Rectal smooth muscle tissue (tissue), 1 donor: ENCODE results near the gene AGBL4.

Source experiments
- H3K27ac ChIP-seq: one replicate; pipeline ENCODE4 v1.7.0; 2013; ENCODE audit warnings: low read depth, low read length, inconsistent platforms
- H3K27me3 ChIP-seq: one replicate; pipeline ENCODE4 v1.7.0; 2013; ENCODE audit warnings: low read length; ENCODE audit not compliant: control insufficient read depth, insufficient read depth
- H3K36me3 ChIP-seq: one replicate; pipeline ENCODE4 v1.7.0; 2013; ENCODE audit warnings: low read length; ENCODE audit not compliant: control insufficient read depth, insufficient read depth
- H3K4me1 ChIP-seq: one replicate; pipeline ENCODE4 v1.7.0; 2013; ENCODE audit warnings: low read length; ENCODE audit not compliant: control insufficient read depth, insufficient read depth
- H3K4me3 ChIP-seq: one replicate; pipeline ENCODE4 v1.7.0; 2013; ENCODE audit warnings: low read length
- H3K9ac ChIP-seq: one replicate; pipeline ENCODE4 v1.7.0; 2013; ENCODE audit warnings: low read length

Gene AGBL4

GRCh38 chr1:49252917-49253316 is 770.8 kb downstream of the AGBL4 start:
- Histone ChIP-seq H3K4me3 (no peak overlapping the region), H3K4me1 (no peaks in the 10 kb centered on the region), H3K27ac (no peak overlapping the region), H3K9ac (no peak overlapping the region), H3K36me3 (no peaks in the 10 kb centered on the region), H3K27me3 (no peaks in the 10 kb centered on the region)

GRCh38 chr1:49251019-49251784 is 772.6 kb downstream of the AGBL4 start:
- Histone ChIP-seq H3K9ac (no peak overlapping the region), H3K36me3 (no peaks in the 10 kb centered on the region), H3K27ac (no peak overlapping the region), H3K27me3 (no peaks in the 10 kb centered on the region), H3K4me1 (no peaks in the 10 kb centered on the region), H3K4me3 (no peak overlapping the region)

- Histone ChIP-seq H3K4me1 (no peaks in the 10 kb centered on the region), H3K27me3 (no peaks in the 10 kb centered on the region), H3K4me3 (no peak overlapping the region), H3K9ac (no peak overlapping the region), H3K36me3 (no peaks in the 10 kb centered on the region), H3K27ac (no peak overlapping the region)
Observed at GRCh38 chr1:49240709-49241221, 783.0 kb downstream of the AGBL4 start.

DNA sequence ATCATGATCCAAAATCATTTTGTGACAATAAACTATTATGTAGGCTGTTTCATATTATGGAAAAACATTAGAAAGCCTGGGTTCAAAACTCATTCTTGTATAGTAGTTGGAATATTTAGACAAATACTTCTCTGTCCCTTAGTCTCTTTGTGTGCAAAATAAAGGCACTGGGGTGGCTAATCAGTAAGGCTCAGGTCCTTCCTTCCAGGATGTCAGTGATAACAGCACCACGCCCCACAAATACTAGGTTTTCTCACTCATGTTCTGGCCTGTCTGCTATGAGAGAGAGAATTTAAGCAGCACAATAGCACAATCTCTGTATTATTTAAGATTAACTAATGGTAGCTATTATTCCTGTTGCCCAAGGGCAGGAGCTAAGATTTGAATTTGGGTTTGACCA is 788.8 kb downstream of the AGBL4 start:
- Histone ChIP-seq H3K9ac (no peak overlapping the region), H3K4me1 (no peaks in the 10 kb centered on the region), H3K4me3 (no peak overlapping the region), H3K36me3 (no peaks in the 10 kb centered on the region), H3K27ac (no peak overlapping the region), H3K27me3 (no peaks in the 10 kb centered on the region)

GRCh38 chr1:49229555-49229954 is 794.2 kb downstream of the AGBL4 start:
- Histone ChIP-seq H3K9ac (no peak overlapping the region), H3K27ac (no peak overlapping the region), H3K4me1 (no peaks in the 10 kb centered on the region), H3K36me3 (no peaks in the 10 kb centered on the region), H3K27me3 (no peaks in the 10 kb centered on the region), H3K4me3 (no peak overlapping the region)

DNA sequence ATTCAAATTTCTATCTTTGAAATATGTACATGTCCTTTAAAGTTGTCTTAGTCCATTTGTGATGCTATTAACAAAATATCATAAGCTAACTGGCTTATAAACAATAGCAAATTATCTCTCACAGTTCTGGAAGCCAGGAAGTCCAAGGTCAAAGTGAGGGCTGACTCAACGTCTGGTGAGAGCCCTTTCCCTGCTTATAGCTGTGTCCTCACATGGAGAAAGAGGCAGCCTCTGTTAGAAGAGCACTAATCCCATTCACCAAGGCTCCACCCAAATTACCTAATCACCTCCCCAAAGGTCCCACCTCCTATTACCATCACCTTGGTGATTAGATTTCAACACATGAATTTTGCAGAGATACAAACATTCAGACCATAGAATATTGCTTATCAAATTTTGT is 797.0 kb downstream of the AGBL4 start:
- H3K9ac ChIP-seq, result no peak overlapping the region
- H3K27me3 ChIP-seq, result no peaks in the 10 kb centered on the region
- no peaks in the 10 kb centered on the region for H3K4me1 ChIP-seq
- no peak overlapping the region for H3K4me3 ChIP-seq
- H3K27ac ChIP-seq, result no peak overlapping the region
- H3K36me3 ChIP-seq, result no peaks in the 10 kb centered on the region

GRCh38 chr1:49225464-49225863 is 798.3 kb downstream of the AGBL4 start:
- Histone ChIP-seq H3K27me3 (no peaks in the 10 kb centered on the region), H3K27ac (no peak overlapping the region), H3K9ac (no peak overlapping the region), H3K36me3 (no peaks in the 10 kb centered on the region), H3K4me3 (no peak overlapping the region), H3K4me1 (no peaks in the 10 kb centered on the region)

- no peaks in the 10 kb centered on the region for H3K27me3 ChIP-seq
- H3K27ac ChIP-seq, result no peak overlapping the region
- no peak overlapping the region for H3K4me3 ChIP-seq
- H3K4me1 ChIP-seq, result no peaks in the 10 kb centered on the region
- H3K9ac ChIP-seq, result no peak overlapping the region
- no peaks in the 10 kb centered on the region for H3K36me3 ChIP-seq
Observed at GRCh38 chr1:49213301-49213700, 810.5 kb downstream of the AGBL4 start.

GRCh38 chr1:49208712-49209111 is 815.0 kb downstream of the AGBL4 start:
- H3K36me3 ChIP-seq, result no peaks in the 10 kb centered on the region
- no peak overlapping the region for H3K4me3 ChIP-seq
- no peak overlapping the region for H3K9ac ChIP-seq
- no peaks in the 10 kb centered on the region for H3K27me3 ChIP-seq
- no peak overlapping the region for H3K27ac ChIP-seq
- no peaks in the 10 kb centered on the region for H3K4me1 ChIP-seq

GRCh38 chr1:49204720-49205119 is 819.0 kb downstream of the AGBL4 start:
- no peak overlapping the region for H3K27ac ChIP-seq
- H3K36me3 ChIP-seq, result no peaks in the 10 kb centered on the region
- no peaks in the 10 kb centered on the region for H3K27me3 ChIP-seq
- no peak overlapping the region for H3K9ac ChIP-seq
- no peaks in the 10 kb centered on the region for H3K4me1 ChIP-seq
- H3K4me3 ChIP-seq, result no peak overlapping the region

- no peak overlapping the region for H3K27ac ChIP-seq
- H3K27me3 ChIP-seq, result no peaks in the 10 kb centered on the region
- no peaks in the 10 kb centered on the region for H3K36me3 ChIP-seq
- H3K9ac ChIP-seq, result no peak overlapping the region
- no peaks in the 10 kb centered on the region for H3K4me1 ChIP-seq
- H3K4me3 ChIP-seq, result no peak overlapping the region
Observed at GRCh38 chr1:49200738-49201137, 823.0 kb downstream of the AGBL4 start.

DNA sequence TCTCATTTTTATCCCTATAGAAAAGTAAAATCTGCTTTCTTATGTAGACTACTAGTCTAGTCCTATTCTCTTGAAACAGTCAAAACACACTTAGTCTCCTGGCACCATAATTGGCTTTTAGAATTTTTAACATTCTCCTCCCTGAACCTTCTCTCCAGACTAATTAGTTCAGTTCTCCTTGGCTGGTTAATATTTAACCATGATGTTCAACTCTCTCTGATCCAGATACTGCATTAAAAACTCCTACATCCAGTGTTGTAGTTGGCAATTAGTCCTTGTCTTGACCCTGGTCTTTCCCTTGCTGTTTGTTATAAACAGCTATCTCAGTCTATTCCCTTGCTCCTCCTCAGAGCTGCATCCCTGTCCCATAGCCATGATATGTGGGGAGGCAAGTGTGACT is 824.2 kb downstream of the AGBL4 start:
- Histone ChIP-seq H3K4me1 (no peaks in the 10 kb centered on the region), H3K27me3 (no peaks in the 10 kb centered on the region), H3K4me3 (no peak overlapping the region), H3K27ac (no peak overlapping the region), H3K36me3 (no peaks in the 10 kb centered on the region), H3K9ac (no peak overlapping the region)

DNA sequence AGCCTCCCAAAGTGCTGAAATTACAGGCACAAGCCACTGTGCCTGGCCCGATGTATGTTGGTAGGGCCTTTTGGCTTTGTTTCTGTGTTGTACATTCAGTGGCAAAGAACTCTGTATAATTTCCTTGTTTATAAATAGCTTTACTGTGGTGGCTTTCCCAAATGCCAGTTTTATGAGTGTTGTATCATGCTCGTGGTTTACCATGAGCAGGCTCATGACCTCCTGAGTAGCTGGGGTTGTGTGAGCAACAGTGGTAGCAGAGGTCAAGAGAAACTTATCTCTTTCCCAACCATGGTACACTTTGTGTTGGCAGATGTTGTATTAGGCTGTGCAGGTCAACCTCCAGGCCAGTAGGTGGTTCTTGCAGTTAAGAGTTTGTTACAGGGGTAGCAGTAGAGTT is 826.7 kb downstream of the AGBL4 start:
- Histone ChIP-seq H3K27ac (no peak overlapping the region), H3K4me3 (no peak overlapping the region), H3K27me3 (no peaks in the 10 kb centered on the region), H3K9ac (no peak overlapping the region), H3K4me1 (no peaks in the 10 kb centered on the region), H3K36me3 (no peaks in the 10 kb centered on the region)
